Sigmoid colon (tissue), 4 donors: ENCODE data around the gene ADAMTS8.

Source experiments
- CTCF ChIP-seq, 4 experiments: fragments of 450-650 bp in 3 of 4; fragments of 200-600 bp in 1 of 4; IDR thresholded peaks; one replicate each; pipeline ENCODE4 v1.5.1; 2016 to 2019; ENCODE audit warnings: antibody characterized with exemption in 4 of 4, mild to moderate bottlenecking in 3 of 4, moderate library complexity in 2 of 4
- EP300 ChIP-seq, 4 donors: sonication (generic); formaldehyde crosslinking; IDR thresholded peaks; one replicate each; pipeline ENCODE4 v1.6.1; 2017; ENCODE audit warnings: antibody characterized with exemption in 4 of 4
- POLR2A ChIP-seq, 2 donors: fragments of 450-650 bp; IDR thresholded peaks; one replicate each; pipeline ENCODE4 v1.6.1; 2016; ENCODE audit warnings: antibody characterized with exemption in 2 of 2, mild to moderate bottlenecking in 2 of 2, moderate library complexity in 2 of 2

GRCh38 chr11:130473795-130474377, 45.5 kb upstream of the ADAMTS8 start:
- TF ChIP-seq CTCF (IDR thresholded peaks at IDR 0.05) (no peak), POLR2A (IDR thresholded peaks at IDR 0.05) (no peak), EP300 (IDR thresholded peaks at IDR 0.05) (no peak)
